Thyroid gland (tissue), 4 donors: Measurements from ENCODE around the gene ADARB2.

ENCODE experiments used
- POLR2A ChIP-seq, 2 donors: fragments of 450-650 bp; IDR thresholded peaks; one replicate each; pipeline ENCODE4 v1.6.1; 2017; ENCODE audit warnings: antibody characterized with exemption in 2 of 2, mild to moderate bottlenecking in 2 of 2, moderate library complexity in 1 of 2
- TF ChIP-seq, protein P1 (sequence below), 6 experiments: fragments of 200-600 bp in 3 of 6; fragments of 450-650 bp in 3 of 6; sonication (generic) in 3 of 6; IDR thresholded peaks; one replicate each; pipeline ENCODE4 v1.5.1; 2016 to 2019; ENCODE audit warnings: antibody characterized with exemption in 6 of 6, mild to moderate bottlenecking in 2 of 6, inconsistent platforms in 1 of 6, moderate library complexity in 1 of 6

DNA sequence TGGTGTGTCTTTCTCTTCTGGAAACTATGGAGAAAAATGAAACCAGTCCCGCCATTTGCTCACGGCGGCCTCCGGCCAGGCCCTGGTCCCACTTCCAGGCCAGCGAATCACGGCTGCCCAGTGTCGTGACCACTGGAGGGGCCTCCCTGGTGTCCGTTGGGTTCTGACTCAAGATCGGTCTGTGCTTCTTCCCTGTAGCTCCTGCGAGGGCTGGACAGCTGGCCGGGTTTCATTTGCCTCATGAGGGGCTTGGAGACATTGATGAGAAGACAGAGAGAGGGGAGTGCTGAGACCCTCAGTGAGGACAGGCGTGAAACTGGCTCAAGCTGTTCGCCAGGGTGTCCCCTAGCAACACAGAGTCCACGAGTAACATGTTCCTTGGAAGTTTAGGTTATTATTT, 108.6 kb downstream of the ADARB2 start:
- TF ChIP-seq, protein P1, sequence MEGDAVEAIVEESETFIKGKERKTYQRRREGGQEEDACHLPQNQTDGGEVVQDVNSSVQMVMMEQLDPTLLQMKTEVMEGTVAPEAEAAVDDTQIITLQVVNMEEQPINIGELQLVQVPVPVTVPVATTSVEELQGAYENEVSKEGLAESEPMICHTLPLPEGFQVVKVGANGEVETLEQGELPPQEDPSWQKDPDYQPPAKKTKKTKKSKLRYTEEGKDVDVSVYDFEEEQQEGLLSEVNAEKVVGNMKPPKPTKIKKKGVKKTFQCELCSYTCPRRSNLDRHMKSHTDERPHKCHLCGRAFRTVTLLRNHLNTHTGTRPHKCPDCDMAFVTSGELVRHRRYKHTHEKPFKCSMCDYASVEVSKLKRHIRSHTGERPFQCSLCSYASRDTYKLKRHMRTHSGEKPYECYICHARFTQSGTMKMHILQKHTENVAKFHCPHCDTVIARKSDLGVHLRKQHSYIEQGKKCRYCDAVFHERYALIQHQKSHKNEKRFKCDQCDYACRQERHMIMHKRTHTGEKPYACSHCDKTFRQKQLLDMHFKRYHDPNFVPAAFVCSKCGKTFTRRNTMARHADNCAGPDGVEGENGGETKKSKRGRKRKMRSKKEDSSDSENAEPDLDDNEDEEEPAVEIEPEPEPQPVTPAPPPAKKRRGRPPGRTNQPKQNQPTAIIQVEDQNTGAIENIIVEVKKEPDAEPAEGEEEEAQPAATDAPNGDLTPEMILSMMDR (IDR thresholded peaks at IDR 0.05), result no peak
- TF ChIP-seq POLR2A (IDR thresholded peaks at IDR 0.05), result no peak
